NCI-H2196 (cell line): Measurements from ENCODE around the gene CAPN11.

Experiments used
- DNase-seq: peaks from one replicate; lab custom pipeline; 2025; ENCODE audit not compliant: unreplicated experiment; lab: John Stamatoyannopoulos, UW

CAPN11 gene

GRCh38 chr6:44202972-44203750 is 44.5 kb downstream of the CAPN11 start:
- no peak for DNase-seq

GRCh38 chr6:44203955-44204354 is 45.3 kb downstream of the CAPN11 start:
- no peak for DNase-seq

- DNase-seq = no peak
These were observed 49.3 kb downstream of the CAPN11 start for GRCh38 chr6:44207966-44208365.

DNA sequence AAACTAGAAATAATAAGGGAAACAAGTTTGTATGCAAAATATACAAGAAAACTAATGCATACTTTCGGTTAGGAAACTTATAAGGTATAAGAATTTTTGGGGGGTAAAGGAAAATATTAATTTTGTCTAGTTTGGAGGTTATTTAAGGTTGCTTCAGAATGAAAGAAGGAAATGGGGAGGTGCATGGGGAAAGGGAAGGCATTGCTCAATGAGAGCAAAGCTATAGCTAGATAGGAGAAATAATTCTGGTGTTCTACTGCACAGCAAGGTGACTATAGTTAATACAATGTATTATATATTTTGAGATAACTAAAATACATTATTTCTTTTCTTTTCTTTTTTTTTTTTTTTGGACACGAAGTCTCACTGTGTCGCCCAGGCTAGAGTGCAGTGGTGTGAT is 52.7 kb downstream of the CAPN11 start:
- no peak for DNase-seq

DNA sequence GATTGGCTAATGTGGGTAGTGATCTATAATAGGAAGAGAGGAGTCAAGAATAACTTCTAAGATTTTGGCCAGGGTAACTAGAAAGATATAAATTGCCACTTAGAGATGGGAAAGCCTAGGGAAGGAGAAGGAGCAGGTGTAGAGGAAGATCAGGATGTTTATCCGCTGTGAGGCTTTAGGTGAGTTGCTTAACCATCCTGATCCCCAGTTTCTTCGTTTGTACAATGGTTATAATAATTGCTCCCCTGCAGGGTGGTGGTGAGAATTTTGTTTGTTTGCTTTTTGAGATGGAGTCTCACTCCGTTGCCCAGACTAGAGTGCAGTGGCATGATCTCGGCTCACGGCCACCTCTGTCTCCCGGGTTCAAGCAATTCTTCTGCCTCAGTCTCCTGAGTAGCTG is 55.7 kb downstream of the CAPN11 start:
- DNase-seq = no peak

DNA sequence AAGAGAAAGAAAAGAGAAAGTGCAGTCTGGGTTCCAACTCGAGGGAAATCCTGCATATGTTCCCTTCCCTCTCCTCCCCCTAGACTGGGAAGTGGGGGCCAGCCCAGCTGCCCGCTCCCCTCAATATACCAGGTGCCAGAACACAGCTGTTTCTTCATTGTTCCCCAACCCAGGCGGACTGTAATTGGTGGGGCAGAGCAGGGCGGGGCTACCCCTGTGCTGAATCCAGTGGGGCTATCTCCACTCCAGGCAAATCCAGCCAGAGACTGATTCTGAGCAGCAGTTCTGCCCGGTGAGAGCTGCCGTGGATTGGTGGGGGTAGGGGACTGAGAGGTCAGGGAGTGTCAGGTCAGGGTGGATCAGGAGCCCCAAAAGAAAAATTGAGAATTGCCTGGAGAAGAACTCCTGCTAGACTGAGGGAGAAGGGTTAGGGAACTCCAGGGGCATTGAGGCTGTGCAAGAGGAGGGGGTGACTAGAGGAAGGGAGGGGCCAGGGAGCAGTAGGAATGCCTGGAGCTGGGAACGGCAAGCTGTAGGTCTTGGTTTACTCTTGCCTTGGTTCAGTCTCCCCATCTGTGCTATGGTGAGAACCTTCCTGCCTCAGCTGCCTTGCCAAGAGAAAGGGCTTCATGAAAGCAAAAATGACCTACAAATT is 58.2 kb downstream of the CAPN11 start, which contains the start of gene MYMX:
Gene MYMX, plus strand, starts transcription at position 250 of the 655 bp plus-strand sequence. CDS start 546 bp downstream, outside the sequence.
- no peak for DNase-seq

DNA sequence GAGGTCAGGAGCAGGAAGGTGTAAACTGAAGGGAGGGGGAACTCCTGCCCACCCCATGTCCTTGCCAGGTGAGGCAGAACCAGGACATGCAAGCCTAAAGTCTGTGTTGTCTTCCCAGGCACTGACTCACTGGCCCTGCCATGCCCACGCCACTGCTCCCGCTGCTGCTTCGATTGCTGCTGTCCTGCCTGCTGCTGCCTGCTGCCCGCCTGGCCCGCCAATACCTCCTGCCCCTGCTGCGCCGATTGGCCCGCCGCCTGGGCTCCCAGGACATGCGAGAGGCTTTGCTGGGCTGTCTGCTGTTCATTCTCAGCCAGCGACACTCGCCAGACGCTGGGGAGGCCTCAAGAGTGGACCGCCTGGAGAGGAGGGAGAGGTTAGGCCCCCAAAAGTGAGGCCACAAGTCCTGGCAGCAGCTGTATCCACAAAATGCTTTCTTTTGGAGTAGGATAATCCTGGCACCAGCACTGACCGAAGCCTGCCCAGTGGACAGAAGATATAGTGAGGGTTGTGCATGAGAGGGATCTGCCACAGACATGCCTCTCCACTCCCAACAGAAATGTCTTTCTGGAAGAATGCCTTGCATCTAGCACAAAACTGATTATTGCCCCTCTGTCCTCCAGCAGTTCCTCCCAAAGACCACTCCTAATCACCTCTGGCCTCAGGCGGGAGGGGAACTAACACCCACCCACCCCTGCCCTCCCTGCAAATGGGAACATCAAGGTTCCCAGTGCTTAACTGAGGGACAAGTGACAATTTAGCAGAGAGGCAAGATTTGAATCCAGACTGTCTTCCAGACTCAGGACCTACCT is 58.9 kb downstream of the CAPN11 start:
- DNase-seq = no peak

DNA sequence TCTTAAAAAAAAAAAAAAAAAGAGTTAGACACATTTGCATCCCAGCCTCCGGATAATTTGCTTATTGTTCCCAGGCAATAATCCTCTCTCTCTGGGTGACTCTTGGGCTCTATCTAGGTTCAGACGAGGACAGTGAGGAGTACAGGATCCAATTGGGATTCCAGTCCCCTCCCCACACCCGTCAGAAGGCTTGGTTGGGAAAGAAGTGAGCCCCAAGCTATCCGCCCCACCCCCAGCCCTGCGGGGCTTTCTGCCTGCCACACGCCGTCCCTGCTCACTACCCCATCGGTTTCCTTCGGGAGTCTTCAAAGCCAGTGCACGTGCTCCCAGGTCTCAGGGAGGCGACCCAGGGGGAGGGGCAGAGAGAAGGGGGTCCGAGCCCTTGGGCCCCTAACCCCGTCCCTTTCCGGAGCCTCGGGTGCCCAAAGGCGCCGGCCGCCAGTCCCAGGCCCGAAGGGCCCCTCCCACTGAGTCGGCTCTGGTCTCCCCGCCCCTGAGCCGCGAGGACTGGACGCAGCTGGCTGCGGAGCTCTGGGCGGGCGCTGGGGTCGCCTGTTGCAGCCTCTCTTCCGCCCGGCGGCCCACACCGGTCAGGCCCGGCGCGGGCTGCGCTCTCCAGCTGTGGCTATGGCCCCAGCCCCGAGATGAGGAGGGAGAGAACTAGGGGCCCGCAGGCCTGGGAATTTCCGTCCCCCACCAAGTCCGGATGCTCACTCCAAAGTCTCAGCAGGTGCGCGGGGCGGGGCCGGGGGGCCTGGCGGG is 60.6 kb downstream of the CAPN11 start:
- DNase-seq = peak; percentile 56

GRCh38 chr6:44219815-44220784 is 61.5 kb downstream of the CAPN11 start:
- DNase-seq = no peak

- no peak for DNase-seq
These were observed 62.3 kb downstream of the CAPN11 start for GRCh38 chr6:44220913-44221290.

DNA sequence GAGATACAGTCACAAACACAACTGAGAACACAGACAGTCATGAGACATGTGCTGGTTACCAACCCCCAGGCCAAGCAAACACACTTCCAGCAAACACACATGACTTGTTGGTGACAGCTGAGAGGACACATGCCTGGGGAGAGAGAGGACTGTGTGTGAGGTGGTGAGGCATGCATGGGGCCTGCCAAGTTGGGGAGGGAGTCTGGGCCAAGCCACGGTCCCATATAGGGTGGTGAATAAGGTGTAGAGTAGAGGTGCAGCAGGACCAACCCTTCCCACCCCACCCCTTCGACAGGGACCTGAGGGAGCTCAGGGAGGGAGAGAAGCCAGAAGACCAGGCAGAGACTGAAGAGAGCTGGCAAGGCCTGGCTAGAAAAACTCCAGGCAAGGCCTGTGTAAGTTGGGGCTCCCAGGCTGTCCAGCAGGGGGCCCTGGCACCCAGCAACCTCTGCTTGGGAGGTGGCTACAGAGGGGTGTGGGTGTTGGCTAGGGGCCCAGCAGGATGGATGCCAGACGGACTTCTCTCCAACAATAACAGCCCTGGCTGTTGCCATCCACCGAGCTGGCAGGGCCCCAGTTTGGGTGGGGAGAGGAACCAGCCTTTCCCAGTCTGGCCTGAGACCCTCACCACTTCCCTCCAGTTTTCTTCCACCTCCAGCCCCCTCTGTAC is 62.8 kb downstream of the CAPN11 start:
- peak; percentile 90 for DNase-seq

- DNase-seq = no peak
These were observed 63.3 kb downstream of the CAPN11 start for GRCh38 chr6:44221961-44222335.

- no peak for DNase-seq
These were observed 64.1 kb downstream of the CAPN11 start for GRCh38 chr6:44222486-44223318.

DNA sequence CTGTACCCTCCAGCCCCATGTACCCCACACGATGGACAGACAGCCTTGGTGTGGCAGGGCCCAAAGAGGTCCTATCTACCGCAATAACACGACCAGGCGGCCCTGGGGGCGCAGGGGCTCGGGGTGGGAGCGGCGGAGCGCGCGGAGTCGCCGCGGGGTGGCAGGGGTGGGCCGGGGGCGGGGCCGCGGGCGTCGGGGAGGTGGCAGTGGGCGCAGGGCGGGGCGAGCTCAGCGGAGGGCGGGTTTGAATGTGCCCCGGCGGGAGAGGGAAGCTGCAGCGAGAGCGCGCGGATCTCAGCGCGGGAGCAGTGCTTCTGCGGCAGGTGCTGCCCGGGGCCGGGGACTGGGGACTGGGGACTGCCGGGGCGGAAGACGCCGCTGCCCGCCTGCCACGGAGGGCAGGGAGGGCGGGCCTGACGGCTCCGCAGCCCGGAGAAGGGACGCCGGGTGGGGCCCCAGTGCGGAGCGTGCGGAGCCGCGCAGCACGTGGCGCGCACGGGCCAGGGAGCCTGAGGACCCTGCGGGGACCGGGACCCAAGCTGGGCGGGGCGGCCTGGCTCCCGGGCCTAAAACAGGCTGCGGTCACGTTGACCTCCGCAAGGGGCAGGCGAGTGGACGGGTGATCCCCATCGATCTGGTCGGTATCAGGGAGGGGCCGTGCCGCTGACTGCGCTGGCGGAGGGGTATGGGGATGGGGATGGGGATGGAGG is 64.9 kb downstream of the CAPN11 start, which contains the start of gene SLC29A1:
Gene SLC29A1, plus strand, starts transcription at position 277 of the 710 bp plus-strand sequence. CDS start 3,719 bp downstream, outside the sequence.
- DNase-seq = peak; percentile 71

GRCh38 chr6:44224029-44224964 is 65.7 kb downstream of the CAPN11 start:
- DNase-seq = no peak

DNA sequence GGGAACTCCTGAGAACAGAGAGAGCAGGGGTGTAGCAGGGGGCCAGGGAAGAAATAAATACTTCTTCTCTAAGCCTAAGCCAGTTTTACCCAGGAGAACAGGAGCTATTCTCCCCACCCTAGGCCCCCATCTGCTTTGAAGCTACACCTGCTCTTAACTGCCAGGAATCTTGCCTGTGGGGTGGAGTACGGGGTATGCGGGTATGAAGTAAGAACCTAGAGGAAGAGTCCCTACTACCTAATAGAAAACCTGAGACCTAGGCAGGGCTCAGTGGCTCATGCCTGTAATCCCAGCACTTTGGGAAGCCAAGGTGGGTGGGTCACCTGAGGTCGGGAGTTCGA is 66.3 kb downstream of the CAPN11 start:
- no peak for DNase-seq
